Brain microvascular endothelial cell (primary cell): ENCODE results near the gene KDM6B.

Source experiments
- DNase-seq: peaks from one replicate; pipeline ENCODE4 v3.0.0-alpha.2; 2020
- H3K27ac ChIP-seq: fragments of 250-450 bp; sonication (Bioruptor Pico); 2 replicates; pipeline ENCODE4 v1.5.1; 2020; ENCODE audit warnings: mild to moderate bottlenecking, moderate library complexity
- H3K27me3 ChIP-seq: fragments of 250-450 bp; sonication (Bioruptor Pico); replicated peaks from 2 replicates; pipeline ENCODE4 v1.5.1; 2020; ENCODE audit warnings: mild to moderate bottlenecking
- H3K36me3 ChIP-seq: fragments of 250-450 bp; sonication (Bioruptor Pico); replicated peaks from 2 replicates; pipeline ENCODE4 v1.5.1; 2020; ENCODE audit warnings: mild to moderate bottlenecking
- H3K4me3 ChIP-seq: 2 replicates; pipeline ENCODE4 v1.5.1; 2011; ENCODE audit warnings: low read depth, mild to moderate bottlenecking, control low read depth, low read length, moderate library complexity
- CTCF ChIP-seq: IDR thresholded peaks from 2 replicates; pipeline ENCODE4 v1.5.1; 2011; ENCODE audit warnings: low read depth, mild to moderate bottlenecking, moderate library complexity, low read length, control low read depth, inconsistent platforms; ENCODE audit errors: missing control alignments
- in situ Hi-C: cut with HindIII; loops from 2 replicates; pipeline ENCODE4 v1.10.0; 2017; ENCODE audit warnings: low sequenced_read_pairs, low pct_ligation_motif_present

KDM6B gene

GRCh38 chr17:7875804-7876370 lies 41.9 kb downstream of the KDM6B start:
- H3K27me3 ChIP-seq = no peaks in the 10 kb centered on the region
- no peak overlapping the region for H3K4me3 ChIP-seq
- in situ Hi-C loops = no loop called here
- no peak overlapping the region for H3K27ac ChIP-seq
- DNase-seq = no peak
- TF ChIP-seq CTCF = no peak
- peaks cover 9% of the 10 kb centered on the region for H3K36me3 ChIP-seq

GRCh38 chr17:7878234-7878633 lies 44.2 kb downstream of the KDM6B start:
- no peaks in the 10 kb centered on the region for H3K27me3 ChIP-seq
- no peak for TF ChIP-seq CTCF
- in situ Hi-C loops = no loop called here
- no peak for DNase-seq
- peaks cover 10% of the 10 kb centered on the region for H3K36me3 ChIP-seq
- no peak overlapping the region for H3K4me3 ChIP-seq
- no peak overlapping the region for H3K27ac ChIP-seq

GRCh38 chr17:7880076-7880868 lies 46.3 kb downstream of the KDM6B start:
- no peak for DNase-seq
- Histone ChIP-seq H3K36me3 (peaks cover 10% of the 10 kb centered on the region), H3K4me3 (no peak overlapping the region), H3K27me3 (no peaks in the 10 kb centered on the region), H3K27ac (no peak overlapping the region)
- in situ Hi-C loops = no loop called here
- TF ChIP-seq CTCF = no peak

- no peak for TF ChIP-seq CTCF
- in situ Hi-C loops = no loop called here
- H3K36me3 ChIP-seq = peaks cover 10% of the 10 kb centered on the region
- no peaks in the 10 kb centered on the region for H3K27me3 ChIP-seq
- no peak overlapping the region for H3K27ac ChIP-seq
- H3K4me3 ChIP-seq = no peak overlapping the region
- DNase-seq = no peak
Measured at GRCh38 chr17:7881276-7882054, 47.4 kb downstream of the KDM6B start.

- Histone ChIP-seq H3K4me3 (no peak overlapping the region), H3K36me3 (peaks cover 10% of the 10 kb centered on the region), H3K27me3 (no peaks in the 10 kb centered on the region), H3K27ac (no peak overlapping the region)
- in situ Hi-C loops = no loop called here
- no peak for DNase-seq
- no peak for TF ChIP-seq CTCF
Measured at GRCh38 chr17:7882068-7882467, 48.1 kb downstream of the KDM6B start.
